NAMALWA (cell line): Measurements from ENCODE around the gene MPND.

Source experiments
- DNase-seq: peaks from one replicate; pipeline ENCODE4 v3.0.0-alpha.2; 2015; ENCODE audit warnings: low spot score

MPND gene

DNA sequence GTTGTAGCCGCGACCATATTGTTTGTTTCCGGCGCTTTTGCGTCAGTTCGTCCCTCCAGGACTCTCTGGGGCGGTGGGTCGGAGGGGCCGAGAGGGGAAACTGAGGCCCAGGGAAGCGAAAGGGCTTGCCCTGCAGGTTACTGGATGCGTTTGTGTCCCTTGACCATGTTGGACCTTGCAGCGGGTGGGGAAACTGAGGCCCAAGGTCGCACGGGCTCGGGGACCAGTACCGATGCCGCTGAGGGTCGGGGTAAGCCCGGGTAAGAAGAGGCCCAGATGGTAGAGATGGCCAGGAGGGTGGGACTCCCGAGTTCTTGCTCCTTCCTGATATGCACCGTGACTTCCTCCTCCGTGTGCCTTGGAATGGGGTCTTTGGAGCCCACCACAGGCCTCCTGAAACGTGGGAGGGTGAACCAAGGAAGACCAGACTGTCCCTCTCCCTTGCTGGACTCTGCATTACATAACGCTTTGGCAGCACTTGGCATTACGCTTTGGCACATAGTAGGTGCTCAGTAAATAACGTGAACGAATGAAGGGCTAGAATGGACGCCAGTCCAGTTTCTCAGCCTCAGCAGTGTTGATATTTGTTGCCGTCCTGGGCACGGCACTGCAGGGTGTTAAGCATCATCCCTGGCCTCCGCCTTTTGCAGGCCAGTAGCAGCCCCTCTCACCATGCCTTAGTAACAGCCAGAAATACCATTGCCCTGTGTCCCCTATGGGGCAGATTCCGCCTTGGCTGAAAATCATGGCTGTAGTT is 59.8 kb downstream of the MPND start:
- DNase-seq = peak; percentile 33

GRCh38 chr19:4405977-4406376 is 62.6 kb downstream of the MPND start:
- DNase-seq = no peak

- no peak for DNase-seq
Observed at GRCh38 chr19:4406626-4407025, 63.3 kb downstream of the MPND start.

DNA sequence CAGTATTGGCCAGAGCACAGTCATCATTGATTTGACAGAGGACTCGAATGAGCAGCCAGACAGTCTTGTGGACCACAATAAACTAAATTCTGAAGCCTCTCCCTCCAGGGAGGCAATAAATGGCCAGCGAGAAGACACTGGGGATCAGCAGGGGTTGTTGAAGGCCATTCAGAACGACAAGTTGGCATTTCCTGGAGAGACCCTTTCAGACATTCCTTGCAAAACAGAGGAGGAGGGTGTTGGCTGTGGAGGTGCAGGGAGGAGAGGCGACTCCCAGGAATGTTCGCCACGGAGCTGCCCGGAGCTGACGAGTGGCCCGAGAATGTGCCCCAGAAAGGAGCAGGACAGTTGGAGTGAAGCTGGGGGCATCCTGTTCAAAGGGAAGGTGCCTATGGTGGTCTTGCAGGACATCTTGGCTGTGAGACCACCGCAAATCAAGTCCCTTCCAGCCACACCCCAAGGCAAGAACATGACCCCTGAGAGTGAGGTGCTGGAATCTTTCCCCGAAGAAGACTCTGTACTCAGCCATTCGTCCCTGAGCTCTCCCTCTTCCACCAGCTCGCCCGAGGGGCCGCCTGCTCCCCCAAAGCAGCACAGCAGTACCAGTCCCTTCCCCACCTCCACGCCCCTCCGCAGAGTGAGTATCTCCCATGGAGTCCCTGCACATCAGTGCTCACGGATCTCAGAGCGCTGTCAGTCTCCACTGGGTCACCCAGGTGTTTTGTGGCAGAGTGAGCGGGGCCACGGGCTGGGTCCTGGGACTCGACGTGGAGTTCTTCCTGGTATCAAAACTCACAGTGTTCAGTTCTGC is 66.0 kb downstream of the MPND start:
- DNase-seq = no peak
